Stimulated activated effector memory CD8-positive, alpha-beta T cell treated with anti-CD3 and anti-CD28 coated beads, Interleukin-12 subunit alpha, Interleukin-12 subunit beta, amount 100 ng/mL, for 72 hours (primary cell): ENCODE data around the gene MMEL1.

Experiments
- ATAC-seq: fragments of 150-1000 bp; cut with Tn5 transposase; 2 replicates; pipeline ENCODE4 v1.10.0; 2021
- DNase-seq, 2 donors: peaks; one replicate each; pipeline ENCODE4 v3.0.0; 2021 to 2022; ENCODE audit warnings: low spot score in 2 of 2
- H3K27ac Mint-ChIP-seq: one replicate; pipeline ENCODE4 v1.8.0; 2022; ENCODE audit warnings: mild to moderate bottlenecking, mixed read lengths
- H3K36me3 Mint-ChIP-seq: one replicate; pipeline ENCODE4 v1.8.0; 2022; ENCODE audit warnings: mild to moderate bottlenecking, mixed read lengths
- H3K4me1 Mint-ChIP-seq: one replicate; pipeline ENCODE4 v1.8.0; 2022; ENCODE audit warnings: mixed read lengths
- H3K4me3 Mint-ChIP-seq: one replicate; pipeline ENCODE4 v1.8.0; 2022; ENCODE audit warnings: mild to moderate bottlenecking, mixed read lengths
- H3K9me3 Mint-ChIP-seq: one replicate; pipeline ENCODE4 v1.8.0; 2022; ENCODE audit warnings: mixed read lengths

Gene MMEL1

GRCh38 chr1:2547210-2548067 is 85.4 kb downstream of the MMEL1 start:
- H3K4me3 Mint-ChIP-seq, result peak overlapping the region; percentile 88
- H3K4me1 Mint-ChIP-seq, result peaks cover 19% of the 10 kb centered on the region
- H3K27ac Mint-ChIP-seq, result peak overlapping the region; percentile 89
- H3K9me3 Mint-ChIP-seq, result no peaks in the 10 kb centered on the region
- DNase-seq, result peak; percentile 49 to 80
- peaks cover 32% of the 10 kb centered on the region for H3K36me3 Mint-ChIP-seq
- peak; percentile 62 for ATAC-seq

- Mint-ChIP-seq H3K27ac (peak overlapping the region; percentile 89), H3K4me3 (peak overlapping the region; percentile 88), H3K36me3 (peaks cover 32% of the 10 kb centered on the region), H3K4me1 (peaks cover 19% of the 10 kb centered on the region), H3K9me3 (no peaks in the 10 kb centered on the region)
- DNase-seq (peak; percentile 61 to 89), ATAC-seq (peak; percentile 62)
Measured at GRCh38 chr1:2546515-2547209, 86.2 kb downstream of the MMEL1 start.

GRCh38 chr1:2545754-2546514 is 86.9 kb downstream of the MMEL1 start:
- Mint-ChIP-seq H3K4me3 (peak overlapping the region; percentile 88), H3K4me1 (peaks cover 19% of the 10 kb centered on the region), H3K9me3 (no peaks in the 10 kb centered on the region), H3K27ac (peak overlapping the region; percentile 89), H3K36me3 (peaks cover 32% of the 10 kb centered on the region)
- peak; percentile 63 for ATAC-seq
- peak; percentile 77 to 93 for DNase-seq

GRCh38 chr1:2544875-2545640 is 87.8 kb downstream of the MMEL1 start:
- ATAC-seq, result no peak

GRCh38 chr1:2544093-2544874 is 88.5 kb downstream of the MMEL1 start:
- Mint-ChIP-seq H3K4me1 (peaks cover 11% of the 10 kb centered on the region), H3K27ac (no peak overlapping the region), H3K36me3 (peaks cover 32% of the 10 kb centered on the region), H3K4me3 (no peak overlapping the region), H3K9me3 (no peaks in the 10 kb centered on the region)
- DNase-seq (no peak), ATAC-seq (no peak)

More at GRCh38 chr1:2544875-2545640, 87.8 kb downstream of the MMEL1 start:
- no peak for DNase-seq
- Mint-ChIP-seq H3K36me3 (peaks cover 32% of the 10 kb centered on the region), H3K27ac (no peak overlapping the region), H3K4me1 (peaks cover 17% of the 10 kb centered on the region), H3K4me3 (peak overlapping the region; percentile 88), H3K9me3 (no peaks in the 10 kb centered on the region)

GRCh38 chr1:2543543-2544092 is 89.2 kb downstream of the MMEL1 start:
- no peak overlapping the region for H3K4me3 Mint-ChIP-seq
- no peak for DNase-seq
- H3K36me3 Mint-ChIP-seq, result peaks cover 26% of the 10 kb centered on the region
- ATAC-seq, result no peak
- peaks cover 6% of the 10 kb centered on the region for H3K4me1 Mint-ChIP-seq
- no peaks in the 10 kb centered on the region for H3K9me3 Mint-ChIP-seq
- H3K27ac Mint-ChIP-seq, result no peak overlapping the region

- H3K4me3 Mint-ChIP-seq, result no peak overlapping the region
- ATAC-seq (no peak), DNase-seq (no peak)
- no peak overlapping the region for H3K27ac Mint-ChIP-seq
- peaks cover 13% of the 10 kb centered on the region for H3K36me3 Mint-ChIP-seq
- no peaks in the 10 kb centered on the region for H3K9me3 Mint-ChIP-seq
- no peaks in the 10 kb centered on the region for H3K4me1 Mint-ChIP-seq
Measured at GRCh38 chr1:2542246-2542915, 90.4 kb downstream of the MMEL1 start.

GRCh38 chr1:2541619-2542245 is 91.1 kb downstream of the MMEL1 start:
- Mint-ChIP-seq H3K36me3 (peaks cover 7% of the 10 kb centered on the region), H3K4me3 (no peak overlapping the region), H3K9me3 (no peaks in the 10 kb centered on the region), H3K27ac (no peak overlapping the region), H3K4me1 (no peaks in the 10 kb centered on the region)
- ATAC-seq (no peak), DNase-seq (no peak)

- Mint-ChIP-seq H3K4me3 (no peak overlapping the region), H3K9me3 (no peaks in the 10 kb centered on the region), H3K27ac (no peak overlapping the region), H3K36me3 (no peaks in the 10 kb centered on the region), H3K4me1 (no peaks in the 10 kb centered on the region)
- ATAC-seq (no peak), DNase-seq (no peak)
Measured at GRCh38 chr1:2540816-2541492, 91.9 kb downstream of the MMEL1 start.
